ENCODE results near the gene CAMTA1.

DNA sequence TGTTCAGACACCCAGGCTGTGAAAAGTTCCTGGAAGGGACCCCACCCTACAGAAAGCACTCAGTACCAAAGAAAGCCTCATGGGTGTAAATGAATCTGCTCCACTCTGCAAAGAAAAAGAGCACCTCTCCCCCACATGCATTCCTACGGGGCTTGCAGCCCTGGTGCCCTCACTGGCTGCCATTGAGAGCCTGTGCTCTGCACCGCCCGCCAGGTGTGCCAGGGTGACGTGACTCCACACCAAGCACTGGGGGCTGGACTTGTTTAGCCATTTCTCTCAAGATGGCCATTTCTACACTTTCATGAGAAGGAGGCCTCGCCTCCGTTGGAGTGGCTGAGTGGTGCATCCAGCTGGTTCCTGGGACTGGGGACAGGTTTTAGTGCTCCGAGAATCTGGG is 605.3 kb downstream of the CAMTA1 start:
- no peak for TF ChIP-seq EZH2 (IDR thresholded peaks at IDR 0.05; ENCODE audit: insufficient read depth, low read length)
- TF ChIP-seq, protein P1, sequence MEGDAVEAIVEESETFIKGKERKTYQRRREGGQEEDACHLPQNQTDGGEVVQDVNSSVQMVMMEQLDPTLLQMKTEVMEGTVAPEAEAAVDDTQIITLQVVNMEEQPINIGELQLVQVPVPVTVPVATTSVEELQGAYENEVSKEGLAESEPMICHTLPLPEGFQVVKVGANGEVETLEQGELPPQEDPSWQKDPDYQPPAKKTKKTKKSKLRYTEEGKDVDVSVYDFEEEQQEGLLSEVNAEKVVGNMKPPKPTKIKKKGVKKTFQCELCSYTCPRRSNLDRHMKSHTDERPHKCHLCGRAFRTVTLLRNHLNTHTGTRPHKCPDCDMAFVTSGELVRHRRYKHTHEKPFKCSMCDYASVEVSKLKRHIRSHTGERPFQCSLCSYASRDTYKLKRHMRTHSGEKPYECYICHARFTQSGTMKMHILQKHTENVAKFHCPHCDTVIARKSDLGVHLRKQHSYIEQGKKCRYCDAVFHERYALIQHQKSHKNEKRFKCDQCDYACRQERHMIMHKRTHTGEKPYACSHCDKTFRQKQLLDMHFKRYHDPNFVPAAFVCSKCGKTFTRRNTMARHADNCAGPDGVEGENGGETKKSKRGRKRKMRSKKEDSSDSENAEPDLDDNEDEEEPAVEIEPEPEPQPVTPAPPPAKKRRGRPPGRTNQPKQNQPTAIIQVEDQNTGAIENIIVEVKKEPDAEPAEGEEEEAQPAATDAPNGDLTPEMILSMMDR (IDR thresholded peaks at IDR 0.05; ENCODE audit: insufficient read depth, low read depth, low read length): no peak

All from astrocyte (in vitro differentiated cells and primary cell).